Ascending aorta (tissue), 2 donors: ENCODE results near the gene TYRP1. TPM values are rescaled to one million over a fixed set of nuclear protein-coding genes. Genes with fewer than 3 reads are reported as not detected.

ENCODE experiments used
- DNase-seq, 2 donors: peaks; one replicate each; pipeline ENCODE4 v3.0.0-alpha.2; 2019; ENCODE audit warnings: low spot score in 2 of 2
- H3K27ac ChIP-seq, 2 donors: fragments of 200-600 bp; sonication (generic); one replicate each; pipeline ENCODE4 v1.5.1; 2016 to 2017; ENCODE audit warnings: mild to moderate bottlenecking in 1 of 2
- H3K27me3 ChIP-seq: fragments of 200-600 bp; sonication (generic); one replicate; pipeline ENCODE4 v1.5.1; 2017
- H3K36me3 ChIP-seq, 2 donors: fragments of 200-600 bp; sonication (generic); one replicate each; pipeline ENCODE4 v1.5.1; 2016
- H3K4me1 ChIP-seq, 2 donors: fragments of 200-600 bp; sonication (generic); one replicate each; pipeline ENCODE4 v1.5.1; 2016 to 2017; ENCODE audit warnings: mild to moderate bottlenecking in 1 of 2
- H3K4me3 ChIP-seq, 2 donors: fragments of 200-600 bp; sonication (generic); one replicate each; pipeline ENCODE4 v1.5.1; 2016 to 2017; ENCODE audit warnings: mild to moderate bottlenecking in 1 of 2
- H3K9me3 ChIP-seq, 2 donors: fragments of 200-600 bp; sonication (generic); one replicate each; pipeline ENCODE4 v1.5.1; 2016
- CTCF ChIP-seq, 3 experiments: fragments of 200-600 bp in 2 of 3; fragments of 450-650 bp in 1 of 3; sonication (generic) in 2 of 3; IDR thresholded peaks; one replicate each; pipeline ENCODE4 v1.5.1; 2016 to 2019; ENCODE audit warnings: antibody characterized with exemption in 3 of 3, mild to moderate bottlenecking in 1 of 3, moderate library complexity in 1 of 3
- intact Hi-C: fragments of 100-400 bp; cut with DNase I; formaldehyde crosslinking; loops from one replicate; pipeline ENCODE4 v1.15.1; 2023
- total RNA-seq: library from RNA; depleted of rRNA; stranded (reverse); fragments of >200 nt; gene quantifications from one replicate; pipeline ENCODE4 v1.1.0, GENCODE V29; 2016

Gene TYRP1
- total RNA-seq, 1 donor from 2014 or later, result not detected

GRCh38 chr9:12697719-12698118 is 4.5 kb downstream of the TYRP1 start:
- H3K27ac ChIP-seq, result no peak overlapping the region
- no peak for TF ChIP-seq CTCF (IDR thresholded peaks at IDR 0.05)
- no peaks in the 10 kb centered on the region for H3K9me3 ChIP-seq
- H3K4me3 ChIP-seq, result no peak overlapping the region
- H3K27me3 ChIP-seq, result no peaks in the 10 kb centered on the region
- H3K4me1 ChIP-seq, result peaks cover 0 to 22% of the 10 kb centered on the region in 2 donors
- H3K36me3 ChIP-seq, result no peaks in the 10 kb centered on the region
- no peak for DNase-seq
- intact Hi-C loops, result no loop called here

GRCh38 chr9:12698266-12698665 is 5.1 kb downstream of the TYRP1 start:
- H3K27ac ChIP-seq, result no peak overlapping the region
- DNase-seq, result no peak

GRCh38 chr9:12698986-12699385 is 5.8 kb downstream of the TYRP1 start:
- peaks cover 0 to 22% of the 10 kb centered on the region in 2 donors for H3K4me1 ChIP-seq
- TF ChIP-seq CTCF (IDR thresholded peaks at IDR 0.05), result no peak
- H3K36me3 ChIP-seq, result no peaks in the 10 kb centered on the region
- no peak for DNase-seq
- intact Hi-C loops, result no loop called here
- no peaks in the 10 kb centered on the region for H3K27me3 ChIP-seq
- H3K4me3 ChIP-seq, result no peak overlapping the region
- H3K27ac ChIP-seq, result no peak overlapping the region
- H3K9me3 ChIP-seq, result no peaks in the 10 kb centered on the region

More at GRCh38 chr9:12698266-12698665, 5.1 kb downstream of the TYRP1 start:
- intact Hi-C loops, result no loop called here
- no peak overlapping the region for H3K4me3 ChIP-seq
- no peaks in the 10 kb centered on the region for H3K27me3 ChIP-seq
- TF ChIP-seq CTCF (IDR thresholded peaks at IDR 0.05), result no peak
- H3K9me3 ChIP-seq, result no peaks in the 10 kb centered on the region
- H3K4me1 ChIP-seq, result peaks cover 0 to 22% of the 10 kb centered on the region in 2 donors
- no peaks in the 10 kb centered on the region for H3K36me3 ChIP-seq

GRCh38 chr9:12699529-12699928 is 6.3 kb downstream of the TYRP1 start:
- Histone ChIP-seq H3K9me3 (no peaks in the 10 kb centered on the region), H3K27ac (no peak overlapping the region), H3K27me3 (no peaks in the 10 kb centered on the region), H3K36me3 (no peaks in the 10 kb centered on the region), H3K4me3 (no peak overlapping the region), H3K4me1 (peaks cover 0 to 22% of the 10 kb centered on the region in 2 donors)
- no peak for DNase-seq
- intact Hi-C loops, result no loop called here
- TF ChIP-seq CTCF (IDR thresholded peaks at IDR 0.05), result no peak

- Histone ChIP-seq H3K4me3 (no peak overlapping the region), H3K4me1 (peaks cover 0 to 22% of the 10 kb centered on the region in 2 donors), H3K27ac (no peak overlapping the region), H3K9me3 (no peaks in the 10 kb centered on the region), H3K27me3 (no peaks in the 10 kb centered on the region), H3K36me3 (no peaks in the 10 kb centered on the region)
- intact Hi-C loops, result no loop called here
- no peak for DNase-seq
- no peak for TF ChIP-seq CTCF (IDR thresholded peaks at IDR 0.05)
Observed at GRCh38 chr9:12701126-12701525, 7.9 kb downstream of the TYRP1 start.

- Histone ChIP-seq H3K27me3 (no peaks in the 10 kb centered on the region), H3K9me3 (no peaks in the 10 kb centered on the region), H3K36me3 (no peaks in the 10 kb centered on the region), H3K27ac (no peak overlapping the region), H3K4me3 (no peak overlapping the region), H3K4me1 (peaks cover 0 to 14% of the 10 kb centered on the region in 2 donors)
- intact Hi-C loops, result no loop called here
- peak in 2 of 3 experiments; percentile 53 to 54 for TF ChIP-seq CTCF (IDR thresholded peaks at IDR 0.05)
- DNase-seq, result peak in 1 of 2 donors; percentile 67
Observed at GRCh38 chr9:12702160-12702758, 9.1 kb downstream of the TYRP1 start.
